ENCODE results near the gene NR2C2.

The NR2C2 gene

GRCh38 chr3:15032650-15033049 is 85.3 kb downstream of the NR2C2 start:
- no peak for DNase-seq

GRCh38 chr3:15033103-15033502 is 85.7 kb downstream of the NR2C2 start:
- DNase-seq, result no peak

GRCh38 chr3:15038306-15038705 is 90.9 kb downstream of the NR2C2 start:
- no peak for DNase-seq

GRCh38 chr3:15040844-15041243 is 93.5 kb downstream of the NR2C2 start:
- DNase-seq, result no peak

- DNase-seq, result no peak
Observed at GRCh38 chr3:15041950-15042349, 94.6 kb downstream of the NR2C2 start.

- no peak for DNase-seq
Observed at GRCh38 chr3:15042936-15043335, 95.6 kb downstream of the NR2C2 start.

GRCh38 chr3:15043408-15044171 is 96.2 kb downstream of the NR2C2 start:
- DNase-seq, result no peak

- no peak for DNase-seq
Observed at GRCh38 chr3:15044326-15044725, 96.9 kb downstream of the NR2C2 start.

GRCh38 chr3:15045667-15046066 is 98.3 kb downstream of the NR2C2 start:
- DNase-seq, result no peak

- DNase-seq, result no peak
Observed at GRCh38 chr3:15049584-15049983, 102.2 kb downstream of the NR2C2 start.

- no peak for DNase-seq
Observed at GRCh38 chr3:15050405-15051092, 103.2 kb downstream of the NR2C2 start.

- DNase-seq, result peak; percentile 26
Observed at GRCh38 chr3:15051531-15051930, 104.1 kb downstream of the NR2C2 start.

- DNase-seq, result no peak
Observed at GRCh38 chr3:15052335-15053242, 105.2 kb downstream of the NR2C2 start.

GRCh38 chr3:15053541-15053940 is 106.2 kb downstream of the NR2C2 start:
- DNase-seq, result no peak

- DNase-seq, result peak; percentile 19
Observed at GRCh38 chr3:15055019-15055557, 107.7 kb downstream of the NR2C2 start.

GRCh38 chr3:15056676-15057404 is 109.5 kb downstream of the NR2C2 start:
- DNase-seq, result no peak

- no peak for DNase-seq
Observed at GRCh38 chr3:15060029-15060428, 112.6 kb downstream of the NR2C2 start.

GRCh38 chr3:15063238-15063637 is 115.9 kb downstream of the NR2C2 start:
- no peak for DNase-seq

- DNase-seq, result no peak
Observed at GRCh38 chr3:15063656-15064286, 116.4 kb downstream of the NR2C2 start.

- peak; percentile 3 for DNase-seq
Observed at GRCh38 chr3:15064299-15064834, 117.0 kb downstream of the NR2C2 start.

GRCh38 chr3:15064835-15065549 is 117.6 kb downstream of the NR2C2 start, which contains the start of gene MRPS25:
Gene MRPS25, minus strand, starts transcription at chr3:15065315. Its CDS starts 121 bp downstream, at chr3:15065194.
- DNase-seq, result peak; percentile 81

Data from activated T-cell treated with anti-CD3 and anti-CD28 coated beads for 4 hours (primary cell).